Measurements from ENCODE around the gene LCN1. TPM values are rescaled to one million over a fixed set of nuclear protein-coding genes. Genes with fewer than 3 reads are reported as not detected.

Gene LCN1
- total RNA-seq, 6 donors from 2014 or later: not detected

DNA sequence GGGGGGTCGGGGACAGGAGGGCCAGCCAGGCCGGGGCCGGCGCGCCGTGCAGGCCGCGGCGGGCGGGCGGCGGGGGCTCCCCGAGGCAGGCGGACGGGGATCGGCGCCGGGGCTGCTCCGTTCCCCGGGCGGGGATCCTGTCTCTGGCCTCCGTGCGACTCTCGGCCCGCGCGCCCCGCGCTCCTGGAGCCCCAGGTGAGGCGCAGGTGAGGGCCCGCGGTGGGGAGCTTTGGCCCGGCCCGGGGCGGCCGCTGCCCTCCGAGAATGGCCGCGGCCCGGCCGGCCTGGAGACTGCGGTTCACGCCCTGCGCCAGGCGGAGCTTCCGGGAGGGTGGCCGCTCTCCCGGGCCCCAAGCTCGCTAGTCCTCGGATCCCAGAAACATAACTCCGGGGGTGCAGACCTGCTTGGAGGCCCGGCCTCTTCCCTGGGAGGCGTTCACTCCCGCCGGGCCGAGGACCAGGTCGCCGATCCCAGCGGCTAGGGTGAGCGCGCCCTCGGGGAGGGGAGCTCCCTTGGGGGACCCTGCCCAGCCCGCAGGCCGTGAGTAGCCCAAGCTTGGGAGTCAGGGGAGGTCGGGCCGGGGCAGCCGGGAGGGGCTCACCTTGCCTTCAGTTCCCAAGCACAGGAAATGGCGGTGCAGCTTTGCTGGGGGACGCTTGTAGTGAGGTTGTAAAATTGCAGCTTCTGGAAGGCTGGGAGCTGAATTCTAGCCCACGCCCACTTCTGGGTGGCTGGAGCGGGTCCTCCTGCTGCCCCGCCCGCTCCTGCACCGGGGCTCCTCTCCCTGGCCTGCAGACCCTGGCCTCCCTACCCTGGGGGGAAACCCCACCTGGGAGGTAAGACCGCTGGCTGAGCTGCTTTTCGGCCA lies 40.9 kb upstream of the LCN1 start:
- Histone ChIP-seq H3K27me3 (no peaks in the 10 kb centered on the region), H3K4me3 (peak overlapping the region; percentile 72 to 92 (median 82)), H3K27ac (peak overlapping the region; percentile 67 to 84 (median 74)), H3K36me3 (peaks cover 0 to 19% (median 17%) of the 10 kb centered on the region in 4 donors), H3K9me3 (no peaks in the 10 kb centered on the region), H3K4me1 (peaks cover 12 to 27% (median 19%) of the 10 kb centered on the region in 4 donors)
- TF ChIP-seq, protein P1, sequence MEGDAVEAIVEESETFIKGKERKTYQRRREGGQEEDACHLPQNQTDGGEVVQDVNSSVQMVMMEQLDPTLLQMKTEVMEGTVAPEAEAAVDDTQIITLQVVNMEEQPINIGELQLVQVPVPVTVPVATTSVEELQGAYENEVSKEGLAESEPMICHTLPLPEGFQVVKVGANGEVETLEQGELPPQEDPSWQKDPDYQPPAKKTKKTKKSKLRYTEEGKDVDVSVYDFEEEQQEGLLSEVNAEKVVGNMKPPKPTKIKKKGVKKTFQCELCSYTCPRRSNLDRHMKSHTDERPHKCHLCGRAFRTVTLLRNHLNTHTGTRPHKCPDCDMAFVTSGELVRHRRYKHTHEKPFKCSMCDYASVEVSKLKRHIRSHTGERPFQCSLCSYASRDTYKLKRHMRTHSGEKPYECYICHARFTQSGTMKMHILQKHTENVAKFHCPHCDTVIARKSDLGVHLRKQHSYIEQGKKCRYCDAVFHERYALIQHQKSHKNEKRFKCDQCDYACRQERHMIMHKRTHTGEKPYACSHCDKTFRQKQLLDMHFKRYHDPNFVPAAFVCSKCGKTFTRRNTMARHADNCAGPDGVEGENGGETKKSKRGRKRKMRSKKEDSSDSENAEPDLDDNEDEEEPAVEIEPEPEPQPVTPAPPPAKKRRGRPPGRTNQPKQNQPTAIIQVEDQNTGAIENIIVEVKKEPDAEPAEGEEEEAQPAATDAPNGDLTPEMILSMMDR (IDR thresholded peaks at IDR 0.05): no peak
- TF ChIP-seq POLR2A (IDR thresholded peaks at IDR 0.05): peak in 1 of 4 donors; percentile 30
- ATAC-seq (ENCODE audit: low FRiP score in 2 of 2) (peak; percentile 49 to 82), DNase-seq (peak in 1 of 2 donors; percentile 91)
- 5% methylated on average over 23 of the region's 76 CpGs; no CpG with 5 or more reads in 1 of the 2 donors for WGBS, 2 donors

DNA sequence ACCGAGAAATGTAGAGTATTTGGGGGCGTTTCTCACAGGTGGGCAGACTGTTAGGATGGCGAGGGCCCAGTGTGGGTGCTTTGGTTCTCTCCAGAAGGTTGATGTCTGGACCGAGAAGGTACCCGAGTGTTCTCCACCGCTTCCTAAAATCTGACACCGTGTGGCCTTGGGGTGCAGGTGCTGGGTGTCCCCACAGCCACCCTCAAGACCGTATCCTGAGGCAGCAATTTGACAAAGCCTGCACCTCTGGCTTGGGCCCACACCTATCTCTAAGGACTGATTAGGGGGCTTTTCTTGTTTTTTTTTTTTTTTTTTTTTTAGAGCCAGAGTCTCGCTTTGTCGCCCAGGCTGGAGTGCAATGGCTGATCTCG lies 40.3 kb upstream of the LCN1 start:
- WGBS, 2 donors: 45 to 48% methylated on average over 10 to 11 of the region's 11 CpGs
- Histone ChIP-seq H3K4me1 (peaks cover 12 to 27% (median 19%) of the 10 kb centered on the region in 4 donors), H3K36me3 (peaks cover under 1 to 25% (median 23%) of the 10 kb centered on the region in 4 donors), H3K9me3 (no peaks in the 10 kb centered on the region), H3K27ac (peak overlapping the region in 3 of 4 donors; percentile 67 to 84 (median 71)), H3K4me3 (peak overlapping the region; percentile 72 to 92 (median 82)), H3K27me3 (no peaks in the 10 kb centered on the region)
- no peak for DNase-seq
- TF ChIP-seq EP300 (IDR thresholded peaks at IDR 0.05) (no peak), POLR2A (IDR thresholded peaks at IDR 0.05) (no peak), POLR2AphosphoS5 (IDR thresholded peaks at IDR 0.05) (no peak)
- TF ChIP-seq, protein P1 (IDR thresholded peaks at IDR 0.05): no peak
- no peak for ATAC-seq (ENCODE audit: low FRiP score in 2 of 2)

DNA sequence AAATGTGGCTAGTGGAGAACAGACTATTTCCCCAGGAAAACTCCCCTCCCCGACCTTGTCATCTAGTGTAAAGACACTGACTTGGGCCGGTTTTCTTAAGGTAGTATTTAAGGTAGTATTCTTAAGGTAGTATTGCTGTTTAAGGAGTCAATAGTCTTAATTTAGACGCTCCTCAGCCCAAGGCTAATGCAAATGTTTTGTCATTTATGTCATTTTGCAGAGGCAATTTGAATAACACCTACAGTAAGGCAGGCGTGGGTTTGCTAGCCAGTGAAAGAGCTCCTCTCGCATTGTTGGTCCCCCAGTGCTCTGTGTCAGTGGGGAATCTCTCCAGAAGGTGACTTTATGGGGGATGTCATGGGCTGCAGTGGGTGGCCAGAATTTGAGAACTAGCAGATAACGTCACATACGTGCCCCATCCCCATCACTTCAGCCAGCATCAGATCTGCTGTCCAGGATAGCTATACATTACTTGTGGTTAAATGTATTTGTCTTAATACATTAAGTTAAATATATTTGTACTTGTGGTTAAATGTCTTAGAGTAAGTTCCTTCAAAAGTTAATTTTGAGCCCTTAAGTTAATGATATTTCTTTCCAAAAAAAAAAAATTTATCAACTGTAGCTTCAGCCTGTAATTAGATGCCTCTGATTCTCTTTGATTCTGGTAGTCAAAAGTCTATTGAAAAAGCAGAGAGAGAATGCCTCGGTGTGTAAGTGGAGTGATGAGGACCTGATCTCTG lies 39.1 kb upstream of the LCN1 start:
- 76 to 77% methylated on average over 8 of the region's 8 CpGs for WGBS, 2 donors

DNA sequence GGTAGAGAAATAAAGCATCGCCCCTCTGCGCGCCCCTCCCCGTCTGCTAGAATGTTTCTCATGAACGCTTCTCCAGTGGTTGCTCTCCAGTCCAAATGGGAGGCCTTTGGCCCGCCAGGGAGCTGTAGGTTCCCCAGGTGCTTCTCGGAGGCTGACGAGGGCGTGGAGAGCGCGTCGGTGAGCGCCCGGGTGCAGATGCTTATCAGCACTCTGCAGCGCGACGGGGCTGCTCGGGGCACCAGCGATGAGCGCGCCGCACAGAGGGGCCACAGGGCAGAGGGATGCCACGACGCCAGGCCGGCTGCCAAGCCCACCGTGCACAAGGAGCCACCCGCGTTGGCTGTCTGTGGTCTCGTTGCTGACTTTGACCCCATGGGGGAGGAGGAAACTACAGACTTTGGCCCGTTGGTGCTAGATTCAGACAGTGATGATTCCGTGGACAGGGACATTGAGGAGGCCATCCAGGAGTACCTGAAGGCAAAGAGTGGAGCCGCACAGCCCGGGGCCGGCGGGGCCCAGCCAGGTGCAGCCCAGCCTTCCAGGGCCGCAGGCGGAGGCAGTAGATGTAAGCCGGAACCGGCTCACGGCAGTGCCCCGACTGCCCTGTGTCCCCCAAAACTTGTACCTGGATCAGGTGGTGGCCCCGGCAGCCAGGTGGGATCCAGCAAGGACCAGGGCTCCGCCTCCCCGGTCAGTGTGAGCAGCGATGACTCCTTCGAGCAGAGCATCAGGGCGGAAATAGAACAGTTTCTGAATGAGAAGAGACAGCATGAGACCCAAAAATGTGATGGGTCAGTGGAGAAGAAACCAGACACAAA lies 36.6 kb upstream of the LCN1 start:
- H3K27ac ChIP-seq: no peak overlapping the region
- no peak overlapping the region for H3K4me3 ChIP-seq
- peak in 1 of 2 donors; percentile 72 for DNase-seq
- ATAC-seq (ENCODE audit: low FRiP score in 2 of 2): no peak
- H3K9me3 ChIP-seq: no peaks in the 10 kb centered on the region
- no peaks in the 10 kb centered on the region for H3K27me3 ChIP-seq
- peaks cover 6 to 60% (median 52%) of the 10 kb centered on the region in 4 donors for H3K36me3 ChIP-seq
- WGBS, 2 donors: 94 to 96% methylated on average over 16 to 47 of the region's 47 CpGs
- peaks cover 7 to 13% (median 11%) of the 10 kb centered on the region in 4 donors for H3K4me1 ChIP-seq
- TF ChIP-seq EP300 (IDR thresholded peaks at IDR 0.05): no peak
- no peak for TF ChIP-seq POLR2AphosphoS5 (IDR thresholded peaks at IDR 0.05)
- TF ChIP-seq, protein P1 (IDR thresholded peaks at IDR 0.05): no peak
- no peak for TF ChIP-seq POLR2A (IDR thresholded peaks at IDR 0.05)

More for the DNA sequence above, 39.1 kb upstream of the LCN1 start:
- DNase-seq (no peak), ATAC-seq (ENCODE audit: low FRiP score in 2 of 2) (no peak)
- Histone ChIP-seq H3K27me3 (no peaks in the 10 kb centered on the region), H3K4me1 (peaks cover 12 to 22% (median 17%) of the 10 kb centered on the region in 4 donors), H3K27ac (no peak overlapping the region), H3K36me3 (peaks cover 6 to 36% (median 32%) of the 10 kb centered on the region in 4 donors), H3K4me3 (no peak overlapping the region), H3K9me3 (no peaks in the 10 kb centered on the region)
- TF ChIP-seq POLR2AphosphoS5 (IDR thresholded peaks at IDR 0.05): no peak
- no peak for TF ChIP-seq POLR2A (IDR thresholded peaks at IDR 0.05)
- TF ChIP-seq EP300 (IDR thresholded peaks at IDR 0.05): no peak
- TF ChIP-seq, protein P1 (IDR thresholded peaks at IDR 0.05): no peak

Measured in upper lobe of left lung (tissue), 6 donors.